Hippocampal formation (tissue), 2 donors: Measurements from ENCODE around the gene MYMK.
"Not testable (repeated sequence)": the region's sequence is repeated elsewhere in the genome, so short reads cannot be mapped to it uniquely, and the experiment has no call there.

Source experiments
- DNase-seq, 2 donors: peaks; one replicate each; lab custom pipeline; 2025; lab: John Stamatoyannopoulos, UW

The MYMK gene

DNA sequence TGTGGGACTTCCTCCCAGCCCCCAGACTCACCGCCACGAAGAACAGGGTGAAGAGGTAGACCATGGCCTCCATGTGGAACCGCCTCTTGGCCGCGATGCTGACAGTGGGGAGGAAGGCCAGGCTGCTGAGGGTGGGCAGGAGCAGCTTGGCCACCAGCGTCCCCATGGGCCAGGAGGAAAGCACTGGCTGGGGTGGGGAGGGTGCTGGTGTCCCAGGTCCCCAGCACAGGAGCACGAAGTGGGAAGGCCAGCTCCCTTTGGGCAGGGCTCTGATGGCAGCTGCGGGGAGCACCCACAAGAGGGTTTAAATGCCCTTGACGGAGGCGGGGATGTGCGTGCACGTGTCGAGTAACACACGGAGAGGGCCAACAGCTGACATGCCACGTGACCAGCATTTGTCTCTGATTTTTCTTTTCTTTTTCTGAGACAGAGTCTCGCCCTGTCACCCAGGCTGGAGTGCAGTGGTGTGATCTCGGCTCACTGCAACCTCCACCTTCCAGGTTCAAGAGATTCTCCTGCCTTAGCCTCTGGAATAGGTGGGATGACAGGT lies at the start of gene MYMK:
TSS of gene MYMK (minus strand) at position 281 of the 550 bp plus-strand sequence. CDS start at position 166, 115 bp downstream.
- DNase-seq, result no peak

DNA sequence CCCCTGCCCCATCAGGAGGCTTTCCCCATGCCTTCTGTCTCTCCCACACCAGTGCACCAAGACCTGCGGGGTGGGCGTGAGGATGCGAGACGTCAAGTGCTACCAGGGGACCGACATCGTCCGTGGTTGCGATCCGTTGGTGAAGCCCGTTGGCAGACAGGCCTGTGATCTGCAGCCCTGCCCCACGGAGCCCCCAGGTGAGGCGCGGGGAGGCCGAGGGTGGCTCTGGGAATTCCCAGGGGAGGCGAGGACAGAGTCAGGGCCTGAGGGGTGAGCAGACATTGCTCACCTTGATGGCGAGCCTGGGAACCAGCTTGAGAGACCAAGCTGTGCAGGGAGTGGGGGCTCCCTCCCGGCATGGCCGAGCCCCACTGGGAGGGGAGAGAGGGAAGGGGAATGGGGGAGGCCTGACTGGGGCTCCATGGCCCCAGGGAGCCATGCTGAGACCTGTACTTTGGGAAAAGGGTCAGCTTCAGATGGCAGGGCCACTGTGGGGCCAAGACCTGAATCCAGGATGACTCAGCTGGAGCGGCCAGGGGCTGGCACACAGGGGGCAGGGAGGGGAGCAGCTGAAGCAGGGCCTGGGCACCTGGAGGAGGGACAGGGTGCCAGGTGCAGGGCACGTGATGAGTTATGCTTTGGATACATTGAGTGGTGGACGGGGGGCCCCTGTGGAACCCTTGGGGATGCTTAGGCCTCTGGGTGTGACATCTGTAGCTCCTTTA lies 49.2 kb upstream of the MYMK start:
- DNase-seq, result no peak

DNA sequence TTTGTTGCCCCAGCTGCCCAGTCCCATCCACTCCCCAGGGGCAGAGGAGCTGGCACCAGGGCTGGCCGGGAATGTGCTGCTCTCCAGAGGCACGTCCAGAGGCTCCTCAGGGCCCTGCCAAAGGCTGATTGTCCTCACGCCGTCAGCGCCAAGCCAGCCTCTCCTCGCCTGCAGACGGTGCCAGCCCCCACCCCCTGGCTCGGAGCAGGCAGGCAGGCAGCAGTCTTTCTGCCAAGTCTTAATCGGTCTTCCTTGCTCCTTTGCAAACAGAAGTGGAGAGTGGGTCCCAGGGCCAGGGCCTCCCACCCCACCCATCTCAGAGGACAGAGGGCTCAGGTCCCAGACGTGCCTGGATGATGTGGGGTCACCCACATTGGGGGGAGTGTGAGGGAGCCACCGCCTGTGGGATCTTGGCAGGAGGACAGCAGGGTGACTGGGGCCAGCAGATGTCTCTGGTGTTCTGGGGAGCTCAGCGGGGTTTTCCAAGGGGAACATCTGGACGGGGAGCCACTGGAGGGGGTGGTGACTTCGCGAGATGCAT lies 48.1 kb upstream of the MYMK start:
- peak; percentile 84 to 86 for DNase-seq

GRCh38 chr9:133571896-133572595 lies 47.3 kb upstream of the MYMK start:
- DNase-seq, result no peak

- DNase-seq, result no peak
Measured at GRCh38 chr9:133571391-133571890, 46.7 kb upstream of the MYMK start.

- DNase-seq, result no peak
Measured at GRCh38 chr9:133570691-133571080, 45.9 kb upstream of the MYMK start.

- no peak for DNase-seq
Measured at GRCh38 chr9:133569891-133570690, 45.3 kb upstream of the MYMK start.

- DNase-seq, result no peak
Measured at GRCh38 chr9:133569121-133569785, 44.5 kb upstream of the MYMK start.

DNA sequence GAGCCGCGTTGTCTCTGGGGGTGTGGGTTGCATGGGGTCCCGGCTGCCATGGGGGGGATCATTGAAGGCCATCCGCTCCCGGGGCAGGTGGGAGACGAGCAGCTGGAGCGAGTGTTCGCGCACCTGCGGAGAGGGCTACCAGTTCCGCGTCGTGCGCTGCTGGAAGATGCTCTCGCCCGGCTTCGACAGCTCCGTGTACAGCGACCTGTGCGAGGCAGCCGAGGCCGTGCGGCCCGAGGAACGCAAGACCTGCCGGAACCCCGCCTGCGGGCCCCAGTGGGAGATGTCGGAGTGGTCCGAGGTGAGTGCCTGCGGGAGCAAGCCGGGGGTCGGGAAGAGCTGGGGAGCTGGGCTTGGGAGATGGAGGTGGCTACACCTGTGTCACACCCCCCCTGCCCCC lies 43.4 kb upstream of the MYMK start:
- no peak for DNase-seq

GRCh38 chr9:133566817-133567216 lies 42.1 kb upstream of the MYMK start:
- DNase-seq, result no peak

DNA sequence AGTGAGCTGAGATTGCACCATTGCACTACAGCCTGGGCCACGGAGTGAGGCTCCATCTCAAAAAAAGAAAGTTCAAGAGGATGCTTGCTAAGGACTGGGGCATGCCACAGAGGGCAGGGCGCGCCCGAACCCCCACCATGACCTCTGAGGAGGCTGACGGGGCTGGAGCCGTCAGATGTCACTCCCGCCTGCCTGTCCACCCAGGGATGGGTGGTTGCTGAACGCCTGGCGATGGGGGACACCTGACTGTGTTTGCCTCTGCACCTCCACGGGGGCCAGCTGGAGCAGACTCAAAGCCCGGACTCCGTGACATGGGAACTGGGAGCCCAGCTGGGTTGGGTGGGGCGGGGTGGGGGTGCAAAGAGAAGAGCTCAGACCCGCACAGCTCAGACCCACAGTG lies 41.6 kb upstream of the MYMK start:
- DNase-seq, result no peak

DNA sequence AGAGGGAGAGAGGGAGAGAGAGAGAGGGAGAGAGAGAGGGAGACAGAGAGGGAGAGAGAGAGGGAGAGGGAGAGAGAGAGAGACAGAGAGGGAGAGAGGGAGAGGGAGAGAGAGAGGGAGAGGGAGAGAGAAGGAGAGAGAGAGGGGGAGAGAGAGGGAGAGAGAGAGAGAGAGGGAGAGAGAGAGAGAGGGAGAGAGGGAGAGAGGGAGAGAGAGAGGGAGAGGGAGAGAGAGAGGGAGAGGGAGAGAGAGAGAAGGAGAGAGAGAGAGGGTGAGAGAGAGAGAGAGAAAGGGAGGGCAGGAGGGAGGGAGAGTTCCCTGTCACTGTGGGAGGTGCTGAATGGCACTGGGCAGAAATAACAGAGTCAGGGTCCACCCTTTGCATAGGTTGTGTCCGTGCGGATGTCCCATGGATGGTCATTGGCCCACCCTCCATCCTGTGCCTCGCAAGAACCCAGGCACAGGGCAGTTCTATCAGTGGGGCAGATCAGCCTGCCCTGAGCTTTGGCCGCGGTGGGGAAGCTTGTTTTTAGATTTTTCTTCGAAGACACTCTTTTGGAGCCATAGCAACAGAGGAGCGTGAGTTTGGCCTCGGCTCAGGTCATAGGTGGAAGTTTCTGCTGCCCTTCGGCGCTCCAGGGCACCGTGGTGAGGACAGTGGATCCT lies 39.8 kb upstream of the MYMK start:
- no peak for DNase-seq

GRCh38 chr9:133563814-133564213 lies 39.1 kb upstream of the MYMK start:
- not testable (repeated sequence) for DNase-seq

GRCh38 chr9:133563291-133563796 lies 38.6 kb upstream of the MYMK start:
- DNase-seq, result no peak

GRCh38 chr9:133562611-133563290 lies 38.0 kb upstream of the MYMK start:
- no peak for DNase-seq

- DNase-seq, result no peak
Measured at GRCh38 chr9:133561976-133562554, 37.3 kb upstream of the MYMK start.

GRCh38 chr9:133560944-133561343 lies 36.2 kb upstream of the MYMK start:
- DNase-seq, result no peak

- DNase-seq, result no peak
Measured at GRCh38 chr9:133560311-133560710, 35.6 kb upstream of the MYMK start.
